HL-60 (cell line): ENCODE measurements around the gene FBXL5.

ENCODE experiments used
- DNase-seq, 2 experiments: peaks; one replicate each; pipeline ENCODE4 v3.0.0-alpha.2; 2010 to 2020; ENCODE audit warnings: low read depth in 1 of 2, low spot score in 1 of 2
- H3K27ac ChIP-seq: fragments of 250-450 bp; sonication (Bioruptor Pico); replicated peaks from 2 replicates; pipeline ENCODE4 v1.5.1; 2020; ENCODE audit warnings: mild to moderate bottlenecking, moderate library complexity
- H3K27me3 ChIP-seq: fragments of 250-450 bp; sonication (Bioruptor Pico); 2 replicates; pipeline ENCODE4 v1.5.1; 2021; ENCODE audit warnings: mild to moderate bottlenecking, moderate library complexity; ENCODE audit not compliant: insufficient read depth, poor library complexity, severe bottlenecking
- H3K4me3 ChIP-seq: replicated peaks from 2 replicates; pipeline ENCODE4 v1.5.1; 2011; ENCODE audit warnings: mild to moderate bottlenecking, control low read depth, low read length; ENCODE audit not compliant: insufficient read depth
- CTCF ChIP-seq: IDR thresholded peaks from one replicate; pipeline ENCODE4 v1.5.1; 2011; ENCODE audit warnings: low read length, control low read depth, inconsistent platforms; ENCODE audit not compliant: insufficient read depth
- GABPA ChIP-seq: IDR thresholded peaks from 2 replicates; pipeline ENCODE4 v1.6.1; 2012; ENCODE audit warnings: low read depth
- POLR2AphosphoS5 ChIP-seq: IDR thresholded peaks from 2 replicates; pipeline ENCODE4 v1.6.1; 2012; ENCODE audit warnings: low read depth
- REST ChIP-seq: IDR thresholded peaks from 2 replicates; pipeline ENCODE4 v1.6.1; 2012; ENCODE audit warnings: low read depth; ENCODE audit not compliant: insufficient replicate concordance
- SPI1 ChIP-seq: IDR thresholded peaks from 2 replicates; pipeline ENCODE4 v1.6.1; 2012; ENCODE audit warnings: low read depth, mild to moderate bottlenecking, borderline replicate concordance

The FBXL5 gene

GRCh38 chr4:15575966-15576365 lies 79.2 kb downstream of the FBXL5 start:
- TF ChIP-seq GABPA: no peak
- TF ChIP-seq REST: no peak
- TF ChIP-seq SPI1: no peak
- no peak for TF ChIP-seq POLR2AphosphoS5
- TF ChIP-seq CTCF: no peak
- H3K27me3 ChIP-seq: no peaks in the 10 kb centered on the region
- H3K4me3 ChIP-seq: no peak overlapping the region
- DNase-seq: no peak
- no peak overlapping the region for H3K27ac ChIP-seq

- Histone ChIP-seq H3K4me3 (no peak overlapping the region), H3K27ac (no peak overlapping the region), H3K27me3 (no peaks in the 10 kb centered on the region)
- TF ChIP-seq SPI1: no peak
- TF ChIP-seq GABPA: no peak
- TF ChIP-seq CTCF: no peak
- no peak for TF ChIP-seq REST
- TF ChIP-seq POLR2AphosphoS5: no peak
- no peak for DNase-seq
Measured at GRCh38 chr4:15569746-15570145, 85.4 kb downstream of the FBXL5 start.

- H3K27me3 ChIP-seq: no peaks in the 10 kb centered on the region
- H3K4me3 ChIP-seq: no peak overlapping the region
- TF ChIP-seq POLR2AphosphoS5 (no peak), REST (no peak), GABPA (no peak), CTCF (no peak), SPI1 (no peak)
- DNase-seq: no peak
- no peak overlapping the region for H3K27ac ChIP-seq
Measured at GRCh38 chr4:15568821-15569220, 86.3 kb downstream of the FBXL5 start.
